Astrocyte (in vitro differentiated cells and primary cell): ENCODE results near the gene PDE5A.

ENCODE experiments used
- EZH2 ChIP-seq: IDR thresholded peaks from 2 replicates; pipeline ENCODE4 v1.6.1; 2012; ENCODE audit warnings: mild to moderate bottlenecking, low read length, inconsistent platforms; ENCODE audit not compliant: insufficient read depth
- TF ChIP-seq, protein P1 (sequence below): IDR thresholded peaks from 2 replicates; pipeline ENCODE4 v1.5.1; 2011; ENCODE audit warnings: low read depth, mild to moderate bottlenecking, inconsistent platforms, low read length, moderate library complexity; ENCODE audit not compliant: insufficient read depth

DNA sequence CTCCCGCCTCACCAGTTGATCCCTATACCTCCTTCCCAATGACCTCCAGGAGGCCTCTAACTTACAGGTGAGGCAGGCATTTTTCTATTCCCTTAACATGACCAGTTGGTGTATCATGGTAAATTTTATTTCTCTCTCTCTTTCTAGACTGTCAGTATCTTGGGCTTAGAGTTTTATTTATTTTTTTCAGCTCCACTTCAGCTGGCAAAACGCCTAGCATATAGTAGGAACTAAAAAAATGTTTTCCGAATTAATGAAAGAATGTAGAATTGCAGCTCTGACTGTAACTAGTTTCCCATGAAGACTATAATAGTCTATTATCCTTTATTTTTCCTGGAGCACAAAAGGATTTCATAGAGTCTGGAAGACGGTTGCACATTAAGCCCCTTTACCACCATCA is 84.8 kb downstream of the PDE5A start:
- TF ChIP-seq, protein P1, sequence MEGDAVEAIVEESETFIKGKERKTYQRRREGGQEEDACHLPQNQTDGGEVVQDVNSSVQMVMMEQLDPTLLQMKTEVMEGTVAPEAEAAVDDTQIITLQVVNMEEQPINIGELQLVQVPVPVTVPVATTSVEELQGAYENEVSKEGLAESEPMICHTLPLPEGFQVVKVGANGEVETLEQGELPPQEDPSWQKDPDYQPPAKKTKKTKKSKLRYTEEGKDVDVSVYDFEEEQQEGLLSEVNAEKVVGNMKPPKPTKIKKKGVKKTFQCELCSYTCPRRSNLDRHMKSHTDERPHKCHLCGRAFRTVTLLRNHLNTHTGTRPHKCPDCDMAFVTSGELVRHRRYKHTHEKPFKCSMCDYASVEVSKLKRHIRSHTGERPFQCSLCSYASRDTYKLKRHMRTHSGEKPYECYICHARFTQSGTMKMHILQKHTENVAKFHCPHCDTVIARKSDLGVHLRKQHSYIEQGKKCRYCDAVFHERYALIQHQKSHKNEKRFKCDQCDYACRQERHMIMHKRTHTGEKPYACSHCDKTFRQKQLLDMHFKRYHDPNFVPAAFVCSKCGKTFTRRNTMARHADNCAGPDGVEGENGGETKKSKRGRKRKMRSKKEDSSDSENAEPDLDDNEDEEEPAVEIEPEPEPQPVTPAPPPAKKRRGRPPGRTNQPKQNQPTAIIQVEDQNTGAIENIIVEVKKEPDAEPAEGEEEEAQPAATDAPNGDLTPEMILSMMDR = no peak
- no peak for TF ChIP-seq EZH2
